Endothelial cell of umbilical vein (primary cell): Measurements from ENCODE around the gene DAPK2. TPM values are rescaled to one million over a fixed set of nuclear protein-coding genes. Genes with fewer than 3 reads are reported as not detected.

Experiments
- BruUV-seq: library from RNA; stranded (reverse); fragments of 400-500 nt; replicated peaks from 2 replicates; lab custom pipeline; 2021; lab: Mats Ljungman, UMichigan
- CTCF ChIA-PET: fragments of 300-600, 350-600 bp; sonication (Branson Sonifier 250); formaldehyde crosslinking; loops from one replicate; lab custom pipeline; 2021; ENCODE audit warnings: antibody characterized with exemption, inconsistent platforms; lab: Charles Lee
- POLR2A ChIA-PET: fragments of 300-600, 350-600 bp; sonication (Branson Sonifier 250); formaldehyde crosslinking; loops from one replicate; lab custom pipeline; 2021; ENCODE audit warnings: antibody characterized with exemption, inconsistent platforms; lab: Charles Lee
- DNase-seq: peaks from one replicate; pipeline ENCODE4 v3.0.0-alpha.2; 2011; ENCODE audit warnings: low read depth, low spot score
- FAIRE-seq: peaks from 2 replicates; lab custom pipeline; 2011; peaks lifted over from hg19 to GRCh38; lab: Jason Lieb, UNC
- H2AFZ ChIP-seq: 2 replicates; pipeline ENCODE4 v1.6.0; 2012; ENCODE audit warnings: low read depth, low read length, control low read depth, inconsistent platforms
- H3K27ac ChIP-seq: 2 replicates; pipeline ENCODE4 v1.5.1; 2011; ENCODE audit warnings: low read depth, mild to moderate bottlenecking, control low read depth, low read length, moderate library complexity; ENCODE audit not compliant: insufficient read depth
- H3K27me3 ChIP-seq, 2 experiments: 2 replicates each; pipeline versions ENCODE4 v1.6.0 to v1.6.1; 2011; ENCODE audit warnings: low read length in 2 of 2, mixed read lengths in 1 of 2; ENCODE audit not compliant: control insufficient read depth in 2 of 2, insufficient read depth in 2 of 2
- H3K36me3 ChIP-seq, 2 experiments: 2 replicates in 1 of 2; 3 replicates in 1 of 2; pipeline ENCODE4 v1.5.1; 2011; ENCODE audit warnings: low read length in 2 of 2, mild to moderate bottlenecking in 1 of 2, moderate library complexity in 1 of 2; ENCODE audit not compliant: control insufficient read depth in 2 of 2, insufficient read depth in 2 of 2; ENCODE audit errors: extremely low read depth in 1 of 2
- H3K4me1 ChIP-seq: 3 replicates; pipeline ENCODE4 v1.5.1; 2011; ENCODE audit warnings: mild to moderate bottlenecking, low read length; ENCODE audit not compliant: control insufficient read depth, insufficient read depth; ENCODE audit errors: extremely low read depth
- H3K4me2 ChIP-seq: 2 replicates; pipeline ENCODE4 v1.6.1; 2011; ENCODE audit warnings: low read length, control low read depth, mixed read lengths; ENCODE audit not compliant: insufficient read depth
- H3K4me3 ChIP-seq, 3 experiments: fragments of 200-600 bp in 1 of 3; sonication (generic), shearing (Covaris generic) in 1 of 3; replicated peaks in 1 of 3; 2 replicates each; pipeline ENCODE4 v1.5.1; 2011 to 2016; ENCODE audit warnings: control low read depth in 3 of 3, low read length in 3 of 3, mild to moderate bottlenecking in 2 of 3, inconsistent platforms in 1 of 3, low read depth in 1 of 3, moderate library complexity in 1 of 3; ENCODE audit not compliant: insufficient read depth in 1 of 3
- H3K79me2 ChIP-seq: 2 replicates; pipeline ENCODE4 v1.6.0; 2012; ENCODE audit warnings: low read length, inconsistent platforms; ENCODE audit not compliant: control insufficient read depth, insufficient read depth
- H3K9ac ChIP-seq: replicated peaks from 2 replicates; pipeline ENCODE3; 2011; ENCODE audit warnings: low read length, control low read depth; ENCODE audit not compliant: insufficient read depth; ENCODE audit errors: extremely low read depth
- H3K9me1 ChIP-seq: replicated peaks from 3 replicates; pipeline ENCODE4 v1.6.0; 2011; ENCODE audit warnings: mild to moderate bottlenecking, low read length; ENCODE audit not compliant: control insufficient read depth, insufficient read depth; ENCODE audit errors: extremely low read depth
- H3K9me3 ChIP-seq: replicated peaks from 2 replicates; pipeline ENCODE4 v1.5.1; 2012; ENCODE audit warnings: low read length, inconsistent platforms; ENCODE audit not compliant: control insufficient read depth, insufficient read depth
- H4K20me1 ChIP-seq: replicated peaks from 2 replicates; pipeline ENCODE3; 2011; ENCODE audit warnings: mild to moderate bottlenecking, low read length; ENCODE audit not compliant: control insufficient read depth, insufficient read depth; ENCODE audit errors: extremely low read depth
- CTCF ChIP-seq, 2 donors: IDR thresholded peaks; 1 replicate in 1 of 2; 2 replicates in 1 of 2; pipeline ENCODE4 v1.5.1; 2011; ENCODE audit warnings: low read length in 2 of 2, mild to moderate bottlenecking in 2 of 2, moderate library complexity in 2 of 2, control low read depth in 1 of 2, inconsistent platforms in 1 of 2, low read depth in 1 of 2; ENCODE audit not compliant: insufficient read depth in 1 of 2; ENCODE audit errors: extremely low read depth in 1 of 2
- EZH2 ChIP-seq: IDR thresholded peaks from 2 replicates; pipeline ENCODE4 v1.6.1; 2012; ENCODE audit warnings: borderline replicate concordance, low read depth, mild to moderate bottlenecking, moderate library complexity, low read length, inconsistent platforms; ENCODE audit not compliant: severe bottlenecking
- GATA2 ChIP-seq: IDR thresholded peaks from 2 replicates; pipeline ENCODE4 v1.7.0; 2011; ENCODE audit warnings: low read depth, mild to moderate bottlenecking, moderate library complexity, mixed read lengths, low read length; ENCODE audit not compliant: insufficient read length, insufficient read depth
- JUN ChIP-seq: IDR thresholded peaks from 2 replicates; pipeline ENCODE4 v1.6.1; 2011; ENCODE audit warnings: borderline replicate concordance, low read depth; ENCODE audit not compliant: insufficient read length, insufficient read depth
- MAX ChIP-seq: IDR thresholded peaks from 2 replicates; pipeline ENCODE4 v1.6.1; 2011; ENCODE audit not compliant: insufficient read depth, insufficient read length
- MYC ChIP-seq: IDR thresholded peaks from one replicate; pipeline ENCODE4 v1.6.1; 2011; ENCODE audit warnings: mild to moderate bottlenecking, low read depth, low read length
- POLR2A ChIP-seq: IDR thresholded peaks from 2 replicates; pipeline ENCODE4 v1.6.1; 2012; ENCODE audit warnings: low read depth, mild to moderate bottlenecking, control low read depth, low read length
- dilution Hi-C: fragments of 300-500 bp; cut with MboI; formaldehyde crosslinking; loops from one replicate; pipeline ENCODE4 v1.15.0; 2019; ENCODE audit warnings: low sequenced_read_pairs; ENCODE audit not compliant: extremely low pct_ligation_motif_present
- intact Hi-C: fragments of 100-400 bp; cut with micrococcal nuclease; formaldehyde crosslinking; loops from one replicate; pipeline ENCODE4 v1.10.0; 2022
- polyA plus RNA-seq, 4 experiments: library from polyadenylated mRNA; depleted of rRNA in 3 of 4; stranded (reverse) in 3 of 4; unstranded in 1 of 4; fragments of >200 nt; gene quantifications; 2 replicates each; pipeline versions ENCODE4 v1.2.1 to v1.2.3, GENCODE V29; 2011 to 2012; ENCODE audit warnings: missing spikeins in 1 of 4
- total RNA-seq: library from RNA; stranded (reverse); gene quantifications from 2 replicates; pipeline ENCODE4 v1.2.3, GENCODE V29; 2021

Gene DAPK2
- total and polyA plus RNA-seq, 2 donors (not counting 3 experiments of a cell fraction or from before 2014, with no cell fraction given), result 2.8 to 6.7 TPM

GRCh38 chr15:64009241-64009640 is 37.0 kb downstream of the DAPK2 start:
- Histone ChIP-seq H3K4me2 (no peak overlapping the region), H3K4me1 (peaks cover 5% of the 10 kb centered on the region), H3K9ac (no peak overlapping the region), H3K4me3 (no peak overlapping the region), H2AFZ (no peak overlapping the region), H3K27me3 (peaks cover 2 to 15% of the 10 kb centered on the region in 2 experiments), H3K9me3 (no peaks in the 10 kb centered on the region), H4K20me1 (no peaks in the 10 kb centered on the region), H3K9me1 (no peaks in the 10 kb centered on the region), H3K36me3 (no peaks in the 10 kb centered on the region), H3K27ac (no peak overlapping the region), H3K79me2 (no peaks in the 10 kb centered on the region)
- POLR2A ChIA-PET, result no interaction called here
- FAIRE-seq, result no peak
- CTCF ChIA-PET, result interaction anchor here (0.9 kb wide), 1 partner anchor 37 kb away, joined by 5 read pairs; the partner anchor contains the start of gene DAPK2
- no TSS peak for BruUV-seq
- intact Hi-C loops (no loop called here), dilution Hi-C loops (no loop called here)
- no peak for DNase-seq
- TF ChIP-seq MYC (no peak), EZH2 (no peak)

GRCh38 chr15:64008177-64008576 is 38.1 kb downstream of the DAPK2 start:
- no peak overlapping the region for H3K4me2 ChIP-seq
- no peaks in the 10 kb centered on the region for H3K9me1 ChIP-seq
- H3K27me3 ChIP-seq, result peaks cover 2 to 12% of the 10 kb centered on the region in 2 experiments
- intact Hi-C loops, result no loop called here
- FAIRE-seq (no peak), DNase-seq (no peak)
- ChIA-PET CTCF (no interaction called here), POLR2A (no interaction called here)
- H3K4me1 ChIP-seq, result peaks cover 10% of the 10 kb centered on the region
- H3K79me2 ChIP-seq, result no peaks in the 10 kb centered on the region
- H3K36me3 ChIP-seq, result no peaks in the 10 kb centered on the region
- H3K27ac ChIP-seq, result no peak overlapping the region
- H4K20me1 ChIP-seq, result no peaks in the 10 kb centered on the region
- no peak overlapping the region for H2AFZ ChIP-seq
- dilution Hi-C loops, result no loop called here
- BruUV-seq, result no TSS peak
- H3K4me3 ChIP-seq, result no peak overlapping the region
- no peak overlapping the region for H3K9ac ChIP-seq
- no peaks in the 10 kb centered on the region for H3K9me3 ChIP-seq
- TF ChIP-seq POLR2A, result no peak
- no peak for TF ChIP-seq CTCF (IDR thresholded peaks at IDR 0.05; ENCODE audit: extremely low read depth in 1 of 2, insufficient read depth in 1 of 2, low read depth in 1 of 2, low read length in 2 of 2)
- TF ChIP-seq MAX, result no peak
- no peak for TF ChIP-seq JUN
- TF ChIP-seq GATA2, result no peak
